Measurements from ENCODE around the gene GNAI2.

The GNAI2 gene

GRCh38 chr3:50288387-50289007 is 52.5 kb downstream of the GNAI2 start:
- H3K27me3 ChIP-seq (replicated peaks; ENCODE audit: control insufficient read depth, insufficient read depth, low read length, poor library complexity, severe bottlenecking) = no peaks in the 10 kb centered on the region
- no peak overlapping the region for H3K4me3 ChIP-seq (ENCODE audit: insufficient read depth, low read depth, low read length, poor library complexity, severe bottlenecking)
- peaks cover 31% of the 10 kb centered on the region for H3K36me3 ChIP-seq (ENCODE audit: control insufficient read depth, insufficient read depth, low read length)
- no peak overlapping the region for H3K27ac ChIP-seq (ENCODE audit: insufficient read depth, low read length, poor library complexity, severe bottlenecking)
- H3K4me1 ChIP-seq (ENCODE audit: control insufficient read depth, insufficient read depth, low read length, poor library complexity, severe bottlenecking) = peaks cover 17% of the 10 kb centered on the region
- DNase-seq = no peak
- no peaks in the 10 kb centered on the region for H3K9me3 ChIP-seq (ENCODE audit: control insufficient read depth, low read length)

GRCh38 chr3:50289130-50289529 is 53.1 kb downstream of the GNAI2 start:
- Histone ChIP-seq H3K4me1 (ENCODE audit: control insufficient read depth, insufficient read depth, low read length, poor library complexity, severe bottlenecking) (peaks cover 17% of the 10 kb centered on the region), H3K27me3 (replicated peaks; ENCODE audit: control insufficient read depth, insufficient read depth, low read length, poor library complexity, severe bottlenecking) (no peaks in the 10 kb centered on the region), H3K27ac (ENCODE audit: insufficient read depth, low read length, poor library complexity, severe bottlenecking) (no peak overlapping the region), H3K4me3 (ENCODE audit: insufficient read depth, low read depth, low read length, poor library complexity, severe bottlenecking) (no peak overlapping the region), H3K36me3 (ENCODE audit: control insufficient read depth, insufficient read depth, low read length) (peaks cover 31% of the 10 kb centered on the region), H3K9me3 (ENCODE audit: control insufficient read depth, low read length) (no peaks in the 10 kb centered on the region)
- DNase-seq = no peak

DNA sequence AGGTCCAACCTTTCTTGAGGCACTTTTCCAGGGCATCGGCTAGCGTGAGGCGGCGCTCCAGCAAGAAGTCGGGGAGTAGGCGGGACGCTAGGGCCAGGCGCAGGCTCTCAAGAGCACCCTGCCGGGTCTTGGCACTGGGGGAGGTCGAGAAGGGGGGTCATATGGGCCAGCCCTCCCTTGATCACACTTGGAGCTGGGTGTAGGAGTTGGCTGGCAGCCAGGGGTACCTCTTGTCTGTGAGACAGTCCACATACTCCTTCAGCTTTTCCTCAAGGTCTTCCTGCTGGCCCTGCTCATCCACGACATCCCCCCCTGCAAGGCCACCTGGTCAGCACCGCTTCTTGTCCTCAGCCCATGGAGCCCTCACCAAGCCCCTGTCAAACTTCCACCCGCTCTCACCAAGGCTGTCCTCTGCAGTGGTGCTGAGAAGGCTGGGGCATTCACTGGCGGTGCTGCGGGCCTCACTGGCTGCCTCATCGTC is 54.2 kb downstream of the GNAI2 start:
- DNase-seq = no peak
- H3K36me3 ChIP-seq (ENCODE audit: control insufficient read depth, insufficient read depth, low read length) = peaks cover 31% of the 10 kb centered on the region
- H3K27ac ChIP-seq (ENCODE audit: insufficient read depth, low read length, poor library complexity, severe bottlenecking) = no peak overlapping the region
- H3K27me3 ChIP-seq (replicated peaks; ENCODE audit: control insufficient read depth, insufficient read depth, low read length, poor library complexity, severe bottlenecking) = no peaks in the 10 kb centered on the region
- peaks cover 17% of the 10 kb centered on the region for H3K4me1 ChIP-seq (ENCODE audit: control insufficient read depth, insufficient read depth, low read length, poor library complexity, severe bottlenecking)
- H3K4me3 ChIP-seq (ENCODE audit: insufficient read depth, low read depth, low read length, poor library complexity, severe bottlenecking) = no peak overlapping the region
- H3K9me3 ChIP-seq (ENCODE audit: control insufficient read depth, low read length) = no peaks in the 10 kb centered on the region

DNA sequence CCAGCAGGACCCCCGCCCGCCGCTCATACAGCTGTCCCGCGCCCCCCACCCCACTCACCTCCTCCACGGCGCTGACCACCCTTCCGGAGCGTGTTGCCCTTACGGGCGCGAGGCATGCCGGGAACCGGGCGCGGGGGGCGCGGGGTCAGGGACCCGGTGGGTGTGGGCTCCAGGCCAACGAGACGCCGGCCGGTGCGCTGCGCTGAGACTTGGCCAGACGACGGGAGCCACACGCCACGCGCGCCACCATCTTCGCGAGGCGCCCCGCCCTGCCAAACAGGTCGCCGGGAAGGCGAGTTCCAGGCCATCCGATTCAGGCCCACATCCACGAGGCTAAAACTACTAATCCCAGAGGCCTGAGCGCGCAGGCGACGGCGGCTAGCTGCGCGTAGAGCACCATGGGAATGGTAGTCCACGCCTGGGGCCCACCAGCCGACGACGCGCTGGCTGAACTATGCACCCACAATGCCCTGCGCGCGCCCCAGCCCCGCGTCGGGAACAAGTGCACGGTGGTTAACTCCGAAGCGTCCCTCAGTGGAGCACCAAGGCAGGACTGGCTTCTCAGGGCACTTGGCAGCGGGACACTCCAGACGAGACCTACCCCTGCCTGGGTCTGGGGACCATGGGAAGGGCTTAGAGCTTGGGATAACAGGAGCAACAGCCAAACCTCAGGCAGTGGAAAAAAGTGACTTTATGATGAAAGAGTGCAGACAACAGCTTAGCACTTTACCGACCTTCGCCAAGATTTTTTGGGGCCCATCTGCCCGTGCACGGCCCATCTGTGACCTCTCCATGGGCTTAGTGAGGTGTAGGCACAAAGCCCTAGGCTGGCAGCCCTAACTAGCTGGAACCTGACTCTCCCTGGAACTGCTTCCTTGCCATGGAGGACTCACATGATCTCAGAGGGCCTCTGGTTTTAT is 56.4 kb downstream of the GNAI2 start, which contains the start of gene IFRD2:
Gene IFRD2 (minus strand): TSS at position 271 of the 920 bp plus-strand sequence. CDS start 155 bp downstream, at position 116.
- no peaks in the 10 kb centered on the region for H3K9me3 ChIP-seq (ENCODE audit: control insufficient read depth, low read length)
- peak; percentile 88 to 94 (median 93) for DNase-seq
- no peaks in the 10 kb centered on the region for H3K27me3 ChIP-seq (replicated peaks; ENCODE audit: control insufficient read depth, insufficient read depth, low read length, poor library complexity, severe bottlenecking)
- peaks cover 17% of the 10 kb centered on the region for H3K4me1 ChIP-seq (ENCODE audit: control insufficient read depth, insufficient read depth, low read length, poor library complexity, severe bottlenecking)
- H3K36me3 ChIP-seq (ENCODE audit: control insufficient read depth, insufficient read depth, low read length) = peaks cover 29% of the 10 kb centered on the region
- H3K4me3 ChIP-seq (ENCODE audit: insufficient read depth, low read depth, low read length, poor library complexity, severe bottlenecking) = peak within 1 kb of the TSS; percentile 96
- peak within 1 kb of the TSS; percentile 76 for H3K27ac ChIP-seq (ENCODE audit: insufficient read depth, low read length, poor library complexity, severe bottlenecking)

GRCh38 chr3:50293079-50293801 is 57.2 kb downstream of the GNAI2 start:
- Histone ChIP-seq H3K9me3 (ENCODE audit: control insufficient read depth, low read length) (no peaks in the 10 kb centered on the region), H3K4me3 (ENCODE audit: insufficient read depth, low read depth, low read length, poor library complexity, severe bottlenecking) (no peak overlapping the region), H3K36me3 (ENCODE audit: control insufficient read depth, insufficient read depth, low read length) (peaks cover 21% of the 10 kb centered on the region), H3K27me3 (replicated peaks; ENCODE audit: control insufficient read depth, insufficient read depth, low read length, poor library complexity, severe bottlenecking) (no peaks in the 10 kb centered on the region), H3K27ac (ENCODE audit: insufficient read depth, low read length, poor library complexity, severe bottlenecking) (peak overlapping the region; percentile 76), H3K4me1 (ENCODE audit: control insufficient read depth, insufficient read depth, low read length, poor library complexity, severe bottlenecking) (peaks cover 20% of the 10 kb centered on the region)
- no peak for DNase-seq

- H3K4me1 ChIP-seq (ENCODE audit: control insufficient read depth, insufficient read depth, low read length, poor library complexity, severe bottlenecking) = peaks cover 27% of the 10 kb centered on the region
- H3K27me3 ChIP-seq (replicated peaks; ENCODE audit: control insufficient read depth, insufficient read depth, low read length, poor library complexity, severe bottlenecking) = no peaks in the 10 kb centered on the region
- no peak overlapping the region for H3K27ac ChIP-seq (ENCODE audit: insufficient read depth, low read length, poor library complexity, severe bottlenecking)
- DNase-seq = no peak
- H3K9me3 ChIP-seq (ENCODE audit: control insufficient read depth, low read length) = no peaks in the 10 kb centered on the region
- no peak overlapping the region for H3K4me3 ChIP-seq (ENCODE audit: insufficient read depth, low read depth, low read length, poor library complexity, severe bottlenecking)
- peaks cover 13% of the 10 kb centered on the region for H3K36me3 ChIP-seq (ENCODE audit: control insufficient read depth, insufficient read depth, low read length)
Measured at GRCh38 chr3:50294089-50294488, 58.1 kb downstream of the GNAI2 start.

GRCh38 chr3:50294492-50295403 is 58.7 kb downstream of the GNAI2 start:
- H3K36me3 ChIP-seq (ENCODE audit: control insufficient read depth, insufficient read depth, low read length) = peaks cover 6% of the 10 kb centered on the region
- H3K4me3 ChIP-seq (ENCODE audit: insufficient read depth, low read depth, low read length, poor library complexity, severe bottlenecking) = no peak overlapping the region
- H3K27ac ChIP-seq (ENCODE audit: insufficient read depth, low read length, poor library complexity, severe bottlenecking) = no peak overlapping the region
- H3K27me3 ChIP-seq (replicated peaks; ENCODE audit: control insufficient read depth, insufficient read depth, low read length, poor library complexity, severe bottlenecking) = no peaks in the 10 kb centered on the region
- DNase-seq = no peak
- H3K4me1 ChIP-seq (ENCODE audit: control insufficient read depth, insufficient read depth, low read length, poor library complexity, severe bottlenecking) = peaks cover 30% of the 10 kb centered on the region
- H3K9me3 ChIP-seq (ENCODE audit: control insufficient read depth, low read length) = no peaks in the 10 kb centered on the region

GRCh38 chr3:50295553-50296431 is 59.8 kb downstream of the GNAI2 start:
- H3K4me3 ChIP-seq (ENCODE audit: insufficient read depth, low read depth, low read length, poor library complexity, severe bottlenecking) = no peak overlapping the region
- H3K27me3 ChIP-seq (replicated peaks; ENCODE audit: control insufficient read depth, insufficient read depth, low read length, poor library complexity, severe bottlenecking) = no peaks in the 10 kb centered on the region
- peaks cover 38% of the 10 kb centered on the region for H3K4me1 ChIP-seq (ENCODE audit: control insufficient read depth, insufficient read depth, low read length, poor library complexity, severe bottlenecking)
- no peaks in the 10 kb centered on the region for H3K9me3 ChIP-seq (ENCODE audit: control insufficient read depth, low read length)
- no peak for DNase-seq
- H3K27ac ChIP-seq (ENCODE audit: insufficient read depth, low read length, poor library complexity, severe bottlenecking) = no peak overlapping the region
- no peaks in the 10 kb centered on the region for H3K36me3 ChIP-seq (ENCODE audit: control insufficient read depth, insufficient read depth, low read length)
